GM23248 (cell line): ENCODE measurements around the gene CMSS1.

Source experiments
- EZH2 ChIP-seq: fragments of 200-600 bp; sonication (generic); IDR thresholded peaks from 2 replicates; pipeline ENCODE4 v1.6.1; 2018; ENCODE audit warnings: antibody characterized with exemption, mild to moderate bottlenecking; ENCODE audit not compliant: insufficient read depth, poor library complexity, severe bottlenecking
- EZH2phosphoT487 ChIP-seq: fragments of 200-600 bp; sonication (generic); IDR thresholded peaks from 2 replicates; pipeline ENCODE4 v1.6.1; 2018; ENCODE audit warnings: antibody characterized with exemption, moderate library complexity, mild to moderate bottlenecking, low read depth; ENCODE audit not compliant: insufficient read depth

GRCh38 chr3:100084100-100084806 is 266.6 kb downstream of the CMSS1 start:
- TF ChIP-seq EZH2 (no peak), EZH2phosphoT487 (no peak)
